Left ventricle myocardium inferior (tissue), 1 donor: ENCODE measurements around the gene MORN2. TPM values are rescaled to one million over a fixed set of nuclear protein-coding genes. Genes with fewer than 3 reads are reported as not detected.

Experiments used
- DNase-seq: peaks from one replicate; pipeline ENCODE4 v3.0.0-alpha.2; 2020
- H3K27ac ChIP-seq: fragments of 200-600 bp; replicated peaks from 2 replicates; pipeline ENCODE4 v1.8.0; 2021
- H3K27me3 ChIP-seq: fragments of 200-600 bp; 2 replicates; pipeline ENCODE4 v1.8.0; 2021; ENCODE audit warnings: low read depth
- H3K36me3 ChIP-seq: fragments of 200-600 bp; 2 replicates; pipeline ENCODE4 v1.8.0; 2021
- H3K4me1 ChIP-seq: fragments of 200-600 bp; 2 replicates; pipeline ENCODE4 v1.8.0; 2021
- H3K4me3 ChIP-seq: fragments of 200-600 bp; 2 replicates; pipeline ENCODE4 v1.8.0; 2021; ENCODE audit warnings: mild to moderate bottlenecking, moderate library complexity
- H3K9me3 ChIP-seq: fragments of 200-600 bp; replicated peaks from 2 replicates; pipeline ENCODE4 v1.8.0; 2021
- intact Hi-C: fragments of 100-400 bp; cut with micrococcal nuclease; formaldehyde crosslinking; loops from one replicate; pipeline ENCODE4 v1.11.0; 2022
- total RNA-seq: library from RNA; stranded (reverse); fragmentation: NEBNext Ultra II Directional; extraction: Animal tissue kit (Norgen Biotek cat#: 25700); gene quantifications from one replicate; pipeline ENCODE4 v1.2.1, GENCODE V29; 2021
- TF ChIP-seq, protein P1 (sequence below): fragments of 200-600 bp; IDR thresholded peaks from 2 replicates; pipeline ENCODE4 v1.8.0; 2021; ENCODE audit warnings: antibody characterized with exemption, mild to moderate bottlenecking, borderline replicate concordance
- donor health status: DM: no; HTN: yes; CAD: no; lungs with severe emphysema.

MORN2 gene
- total RNA-seq, 1 donor from 2014 or later, result 23.9 TPM

- TF ChIP-seq, protein P1, sequence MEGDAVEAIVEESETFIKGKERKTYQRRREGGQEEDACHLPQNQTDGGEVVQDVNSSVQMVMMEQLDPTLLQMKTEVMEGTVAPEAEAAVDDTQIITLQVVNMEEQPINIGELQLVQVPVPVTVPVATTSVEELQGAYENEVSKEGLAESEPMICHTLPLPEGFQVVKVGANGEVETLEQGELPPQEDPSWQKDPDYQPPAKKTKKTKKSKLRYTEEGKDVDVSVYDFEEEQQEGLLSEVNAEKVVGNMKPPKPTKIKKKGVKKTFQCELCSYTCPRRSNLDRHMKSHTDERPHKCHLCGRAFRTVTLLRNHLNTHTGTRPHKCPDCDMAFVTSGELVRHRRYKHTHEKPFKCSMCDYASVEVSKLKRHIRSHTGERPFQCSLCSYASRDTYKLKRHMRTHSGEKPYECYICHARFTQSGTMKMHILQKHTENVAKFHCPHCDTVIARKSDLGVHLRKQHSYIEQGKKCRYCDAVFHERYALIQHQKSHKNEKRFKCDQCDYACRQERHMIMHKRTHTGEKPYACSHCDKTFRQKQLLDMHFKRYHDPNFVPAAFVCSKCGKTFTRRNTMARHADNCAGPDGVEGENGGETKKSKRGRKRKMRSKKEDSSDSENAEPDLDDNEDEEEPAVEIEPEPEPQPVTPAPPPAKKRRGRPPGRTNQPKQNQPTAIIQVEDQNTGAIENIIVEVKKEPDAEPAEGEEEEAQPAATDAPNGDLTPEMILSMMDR, result peak; percentile 31
- no peaks in the 10 kb centered on the region for H3K9me3 ChIP-seq
- H3K4me1 ChIP-seq, result no peaks in the 10 kb centered on the region
- H3K27ac ChIP-seq, result no peak overlapping the region
- H3K4me3 ChIP-seq, result no peak overlapping the region
- intact Hi-C loops, result no loop called here
- no peak for DNase-seq
- no peaks in the 10 kb centered on the region for H3K27me3 ChIP-seq
- H3K36me3 ChIP-seq, result peaks cover 68% of the 10 kb centered on the region
Observed at GRCh38 chr2:38835015-38835601, 40.7 kb upstream of the MORN2 start.

DNA sequence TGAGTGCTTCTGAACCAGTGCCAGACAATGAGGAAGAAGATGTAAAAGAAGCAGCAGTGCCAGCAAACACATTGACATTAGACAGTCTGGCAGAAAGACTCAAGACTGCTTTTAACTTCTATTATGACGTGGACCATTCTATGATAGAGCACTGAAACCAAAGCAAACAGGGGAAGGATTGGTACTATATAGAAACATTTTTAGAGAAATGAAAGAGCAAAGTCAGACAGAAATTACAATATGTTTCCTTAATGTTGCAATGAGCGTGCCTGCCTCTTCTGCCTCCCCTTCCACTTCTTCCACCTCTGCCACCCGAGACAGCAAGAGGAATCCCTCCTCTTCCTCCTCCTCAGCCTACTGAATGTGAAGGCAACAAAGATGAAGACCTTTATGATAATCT is 39.8 kb upstream of the MORN2 start:
- Histone ChIP-seq H3K27me3 (no peaks in the 10 kb centered on the region), H3K27ac (no peak overlapping the region), H3K9me3 (no peaks in the 10 kb centered on the region), H3K36me3 (peaks cover 66% of the 10 kb centered on the region), H3K4me3 (no peak overlapping the region), H3K4me1 (no peaks in the 10 kb centered on the region)
- no peak for DNase-seq
- intact Hi-C loops, result no loop called here
- TF ChIP-seq, protein P1, result no peak

DNA sequence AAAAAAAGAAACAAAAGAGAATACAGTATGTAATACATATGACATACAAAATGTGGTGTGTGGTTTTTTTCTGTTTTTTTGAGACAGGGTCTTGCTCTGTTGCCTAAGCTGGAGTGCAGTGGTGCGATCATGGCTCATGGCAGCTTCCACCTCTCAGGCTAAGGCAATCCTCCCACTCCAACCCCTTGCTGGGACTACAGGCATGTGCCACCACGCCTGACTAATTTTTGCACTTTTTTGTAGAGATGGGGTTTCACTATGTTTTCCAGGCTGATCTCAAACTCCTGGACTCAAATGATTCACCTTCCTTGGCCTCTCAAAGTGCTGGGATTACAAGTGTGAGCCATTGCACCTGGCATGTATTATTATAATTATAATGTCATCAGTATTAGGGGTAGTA is 39.0 kb upstream of the MORN2 start:
- TF ChIP-seq, protein P1, result no peak
- no peak overlapping the region for H3K4me3 ChIP-seq
- DNase-seq, result no peak
- no peaks in the 10 kb centered on the region for H3K27me3 ChIP-seq
- no peaks in the 10 kb centered on the region for H3K9me3 ChIP-seq
- H3K4me1 ChIP-seq, result no peaks in the 10 kb centered on the region
- intact Hi-C loops, result no loop called here
- H3K36me3 ChIP-seq, result peaks cover 73% of the 10 kb centered on the region
- H3K27ac ChIP-seq, result no peak overlapping the region

DNA sequence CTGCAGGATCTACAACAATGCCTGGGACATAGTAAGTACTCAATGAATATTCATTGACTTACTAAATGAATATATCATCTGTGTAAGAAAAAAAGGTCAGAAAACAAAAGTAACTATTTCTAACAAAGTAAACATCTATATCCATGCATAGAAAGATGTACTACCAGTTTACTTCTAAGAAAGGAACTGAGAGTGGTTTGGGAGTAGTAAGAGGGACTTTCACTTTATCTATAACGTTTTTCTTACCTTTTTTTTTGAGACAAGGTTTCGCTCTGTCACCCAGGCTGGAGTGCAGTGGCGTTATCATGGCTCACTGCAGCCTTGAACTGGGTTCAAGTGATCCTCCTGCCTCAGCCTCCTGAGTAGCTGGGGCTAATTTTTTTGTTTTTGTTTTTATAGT is 25.7 kb upstream of the MORN2 start:
- Histone ChIP-seq H3K36me3 (peaks cover 77% of the 10 kb centered on the region), H3K9me3 (no peaks in the 10 kb centered on the region)
- intact Hi-C loops, result no loop called here

GRCh38 chr2:38856165-38856564 is 19.6 kb upstream of the MORN2 start:
- Histone ChIP-seq H3K4me3 (no peak overlapping the region), H3K27me3 (no peaks in the 10 kb centered on the region), H3K36me3 (peaks cover 90% of the 10 kb centered on the region), H3K9me3 (no peaks in the 10 kb centered on the region), H3K27ac (no peak overlapping the region), H3K4me1 (no peaks in the 10 kb centered on the region)
- intact Hi-C loops, result no loop called here
- no peak for DNase-seq
- TF ChIP-seq, protein P1, result no peak

More for the DNA sequence above, 25.7 kb upstream of the MORN2 start:
- no peaks in the 10 kb centered on the region for H3K4me1 ChIP-seq
- H3K27ac ChIP-seq, result no peak overlapping the region
- DNase-seq, result no peak
- no peak overlapping the region for H3K4me3 ChIP-seq
- H3K27me3 ChIP-seq, result no peaks in the 10 kb centered on the region
- TF ChIP-seq, protein P1, result no peak
